NK-92 (cell line): ENCODE measurements around the gene ACO1.

Experiments
- DNase-seq: peaks from one replicate; lab custom pipeline; 2025; ENCODE audit not compliant: unreplicated experiment; lab: John Stamatoyannopoulos, UW

The ACO1 gene

GRCh38 chr9:32382565-32383320 lies 1.7 kb upstream of the ACO1 start:
- no peak for DNase-seq

- no peak for DNase-seq
Measured at GRCh38 chr9:32384002-32384363, 460 bp upstream of the ACO1 start.

GRCh38 chr9:32385152-32385884 lies 875 bp downstream of the ACO1 start:
- no peak for DNase-seq

- no peak for DNase-seq
Measured at GRCh38 chr9:32385885-32386283, 1.4 kb downstream of the ACO1 start.

GRCh38 chr9:32387256-32387655 lies 2.8 kb downstream of the ACO1 start:
- DNase-seq: no peak

- DNase-seq: no peak
Measured at GRCh38 chr9:32389365-32389764, 4.9 kb downstream of the ACO1 start.

GRCh38 chr9:32393911-32394310 lies 9.5 kb downstream of the ACO1 start:
- no peak for DNase-seq

- no peak for DNase-seq
Measured at GRCh38 chr9:32394381-32395049, 10.1 kb downstream of the ACO1 start.

- no peak for DNase-seq
Measured at GRCh38 chr9:32395510-32396216, 11.2 kb downstream of the ACO1 start.

- no peak for DNase-seq
Measured at GRCh38 chr9:32398207-32398606, 13.8 kb downstream of the ACO1 start.

- DNase-seq: no peak
Measured at GRCh38 chr9:32399110-32399815, 14.8 kb downstream of the ACO1 start.

- DNase-seq: no peak
Measured at GRCh38 chr9:32401488-32401887, 17.0 kb downstream of the ACO1 start.

- DNase-seq: no peak
Measured at GRCh38 chr9:32403567-32404260, 19.3 kb downstream of the ACO1 start.

- no peak for DNase-seq
Measured at GRCh38 chr9:32404402-32404801, 20.0 kb downstream of the ACO1 start.

- no peak for DNase-seq
Measured at GRCh38 chr9:32404856-32405255, 20.4 kb downstream of the ACO1 start.

- no peak for DNase-seq
Measured at GRCh38 chr9:32405506-32405905, 21.1 kb downstream of the ACO1 start.

- DNase-seq: no peak
Measured at GRCh38 chr9:32406046-32406445, 21.6 kb downstream of the ACO1 start.

GRCh38 chr9:32411753-32412152 lies 27.3 kb downstream of the ACO1 start:
- no peak for DNase-seq

GRCh38 chr9:32412440-32412839 lies 28.0 kb downstream of the ACO1 start:
- DNase-seq: no peak

GRCh38 chr9:32413424-32413823 lies 29.0 kb downstream of the ACO1 start:
- no peak for DNase-seq
